ENCODE measurements around the gene CIAO2B.

GRCh38 chr16:66942981-66943380 is 8.8 kb upstream of the CIAO2B start:
- TF ChIP-seq CTCF (IDR thresholded peaks at IDR 0.05) (no peak), POLR2A (IDR thresholded peaks at IDR 0.05) (no peak)

All from adrenal gland (tissue), 5 donors.